WTC11 (cell line): Measurements from ENCODE around the gene PLIN5. TPM values are rescaled to one million over a fixed set of nuclear protein-coding genes. Genes with fewer than 3 reads are reported as not detected.

ENCODE experiments used
- ATAC-seq: fragments of 200-7000 bp; cut with Tn5 transposase; 2 replicates; pipeline ENCODE4 v1.10.0; 2021; ENCODE audit warnings: mild to moderate bottlenecking, moderate library complexity
- CTCF ChIA-PET: fragments of 300-600 bp; sonication (Branson Sonifier 250); formaldehyde crosslinking; loops from one replicate; lab custom pipeline; 2021; ENCODE audit warnings: antibody characterized with exemption; lab: Charles Lee
- POLR2A ChIA-PET: fragments of 350-600 bp; sonication (Branson Sonifier 250); formaldehyde crosslinking; loops from one replicate; lab custom pipeline; 2021; ENCODE audit warnings: antibody characterized with exemption; lab: Charles Lee
- DNase-seq: peaks from one replicate; pipeline ENCODE4 v3.0.0; 2021; ENCODE audit warnings: low spot score
- H3K27ac Mint-ChIP-seq: 2 replicates; pipeline ENCODE4 v1.8.0; 2021; ENCODE audit warnings: mixed read lengths
- H3K27me3 Mint-ChIP-seq: 2 replicates; pipeline ENCODE4 v1.8.0; 2021; ENCODE audit warnings: low read depth, mild to moderate bottlenecking, moderate library complexity, mixed read lengths
- H3K36me3 Mint-ChIP-seq: 2 replicates; pipeline ENCODE4 v1.8.0; 2021; ENCODE audit warnings: mixed read lengths
- H3K4me1 Mint-ChIP-seq: 2 replicates; pipeline ENCODE4 v1.8.0; 2022; ENCODE audit warnings: mixed read lengths
- H3K4me3 Mint-ChIP-seq: 2 replicates; pipeline ENCODE4 v1.8.0; 2021; ENCODE audit warnings: mild to moderate bottlenecking, moderate library complexity, mixed read lengths
- H3K9me3 Mint-ChIP-seq: 2 replicates; pipeline ENCODE4 v1.8.0; 2021; ENCODE audit warnings: mixed read lengths
- ATF1 ChIP-seq: sonication (generic); formaldehyde crosslinking; IDR thresholded peaks from 2 replicates; pipeline ENCODE4 v1.8.1; 2023; ENCODE audit warnings: mild to moderate bottlenecking, moderate library complexity, missing genetic modification reagents
- ERG ChIP-seq: fragments of 250-450 bp; sonication (Bioruptor Pico); IDR thresholded peaks from 2 replicates; pipeline ENCODE4 v1.8.0; 2021; ENCODE audit warnings: mild to moderate bottlenecking
- FOXJ3 ChIP-seq: sonication (generic); formaldehyde crosslinking; IDR thresholded peaks from 2 replicates; pipeline ENCODE4 v1.9.0; 2021; ENCODE audit warnings: missing genetic modification reagents, mild to moderate bottlenecking, borderline replicate concordance
- GABPB1 ChIP-seq: sonication (generic); formaldehyde crosslinking; IDR thresholded peaks from 2 replicates; pipeline ENCODE4 v1.8.1; 2023; ENCODE audit warnings: mild to moderate bottlenecking, missing genetic modification reagents
- NR1H2 ChIP-seq: sonication (generic); formaldehyde crosslinking; IDR thresholded peaks from 2 replicates; pipeline ENCODE4 v1.9.0; 2021; ENCODE audit warnings: mild to moderate bottlenecking, moderate library complexity, missing genetic modification reagents
- RELA ChIP-seq: sonication (generic); formaldehyde crosslinking; IDR thresholded peaks from 2 replicates; pipeline ENCODE4 v1.8.1; 2022; ENCODE audit warnings: missing genetic modification reagents, mild to moderate bottlenecking, borderline replicate concordance
- RORB ChIP-seq: fragments of 250-450 bp; sonication (Bioruptor Pico); IDR thresholded peaks from 2 replicates; pipeline ENCODE4 v1.9.0; 2021; ENCODE audit warnings: mild to moderate bottlenecking
- TEAD1 ChIP-seq: sonication (generic); formaldehyde crosslinking; IDR thresholded peaks from 2 replicates; pipeline ENCODE4 v1.8.0; 2022; ENCODE audit warnings: mild to moderate bottlenecking, missing genetic modification reagents
- USF1 ChIP-seq: sonication (generic); formaldehyde crosslinking; IDR thresholded peaks from 2 replicates; pipeline ENCODE4 v1.8.0; 2022; ENCODE audit warnings: mild to moderate bottlenecking, missing genetic modification reagents
- ZBTB21 ChIP-seq: sonication (generic); formaldehyde crosslinking; IDR thresholded peaks from 2 replicates; pipeline ENCODE4 v1.8.1; 2023; ENCODE audit warnings: mild to moderate bottlenecking, missing genetic modification reagents, borderline replicate concordance
- ZNF219 ChIP-seq: sonication (generic); formaldehyde crosslinking; IDR thresholded peaks from 2 replicates; pipeline ENCODE4 v1.8.0; 2023; ENCODE audit warnings: missing genetic modification reagents, mild to moderate bottlenecking, borderline replicate concordance
- ZNF281 ChIP-seq: sonication (generic); formaldehyde crosslinking; IDR thresholded peaks from 2 replicates; pipeline ENCODE4 v1.8.0; 2023; ENCODE audit warnings: mild to moderate bottlenecking, missing genetic modification reagents
- ZNF396 ChIP-seq: fragments of 250-450 bp; sonication (Bioruptor Pico); IDR thresholded peaks from 2 replicates; pipeline ENCODE4 v1.8.0; 2021; ENCODE audit warnings: mild to moderate bottlenecking, moderate library complexity, borderline replicate concordance
- ZNF416 ChIP-seq: fragments of 250-450 bp; sonication (Bioruptor Pico); IDR thresholded peaks from 2 replicates; pipeline ENCODE4 v1.9.0; 2021; ENCODE audit warnings: mild to moderate bottlenecking, inconsistent platforms
- ZNF425 ChIP-seq: fragments of 250-450 bp; sonication (Bioruptor Pico); conservative IDR thresholded peaks from 2 replicates; pipeline ENCODE4 v1.9.0; 2021; ENCODE audit warnings: mild to moderate bottlenecking
- ZSCAN18 ChIP-seq: fragments of 250-450 bp; sonication (Bioruptor Pico); IDR thresholded peaks from 2 replicates; pipeline ENCODE4 v2.1.2; 2022; ENCODE audit warnings: mild to moderate bottlenecking, moderate library complexity
- total RNA-seq: library from RNA; stranded (reverse); gene quantifications from 3 replicates; pipeline ENCODE4 v1.2.3, GENCODE V29; 2021
- TF ChIP-seq, protein P1 (sequence below): fragments of 250-450 bp; sonication (Bioruptor Pico); IDR thresholded peaks from 2 replicates; pipeline ENCODE4 v1.9.0; 2021; ENCODE audit warnings: mild to moderate bottlenecking, borderline replicate concordance

PLIN5 gene
- total RNA-seq, 1 experiment from 2014 or later = 3.9 TPM

- TF ChIP-seq ZNF281 (CRISPR knock-in tag) = no peak
- TF ChIP-seq ATF1 (CRISPR knock-in tag) = no peak
- TF ChIP-seq ERG (CRISPR knock-in tag) = no peak
Measured at GRCh38 chr19:4533334-4533733, 1.7 kb downstream of the PLIN5 start (continued).

DNA sequence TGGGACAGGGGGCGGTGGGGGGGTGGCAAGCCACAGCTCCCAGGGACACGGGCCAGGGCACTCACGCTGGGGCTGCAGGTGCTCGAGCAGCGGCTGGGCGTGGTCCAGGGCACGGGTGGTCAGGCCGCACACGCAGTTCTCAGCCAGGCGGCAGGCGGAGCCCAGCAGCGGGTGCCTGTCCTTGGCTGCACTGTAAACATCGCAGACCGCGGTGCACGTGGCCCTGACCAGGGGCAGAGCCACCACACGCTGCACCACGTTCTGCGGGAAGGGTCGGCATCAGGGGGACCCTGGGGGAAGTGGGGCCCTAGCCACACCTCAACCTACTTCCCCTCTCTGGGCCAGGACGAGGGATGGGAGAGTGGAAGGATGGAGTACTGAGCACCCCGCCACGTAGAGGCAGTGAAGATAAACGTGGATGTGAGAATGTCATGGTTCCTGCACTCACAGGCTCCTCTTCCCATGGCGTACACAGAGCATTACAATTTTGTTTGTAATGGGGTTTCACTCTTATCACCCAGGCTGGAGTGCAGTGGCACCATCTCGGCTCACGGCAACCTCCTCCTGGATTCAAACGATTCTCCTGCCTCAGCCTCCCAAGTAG, 3.4 kb downstream of the PLIN5 start:
- TF ChIP-seq GABPB1 = peak; percentile 68
- TF ChIP-seq ZNF396 = no peak
- no peaks in the 10 kb centered on the region for H3K36me3 Mint-ChIP-seq
- H3K4me3 Mint-ChIP-seq = no peak overlapping the region
- no peaks in the 10 kb centered on the region for H3K4me1 Mint-ChIP-seq
- ATAC-seq = no peak
- no peaks in the 10 kb centered on the region for H3K9me3 Mint-ChIP-seq
- no peak for DNase-seq
- H3K27ac Mint-ChIP-seq = no peak overlapping the region
- CTCF ChIA-PET = interaction anchor here (11.1 kb wide), 1 partner anchor 7 kb away, joined by 285 read pairs; no protein-coding TSS in a partner anchor
- POLR2A ChIA-PET = no interaction called here
- H3K27me3 Mint-ChIP-seq = peaks cover 42% of the 10 kb centered on the region

GRCh38 chr19:4529924-4530522, 5.0 kb downstream of the PLIN5 start:
- CTCF ChIA-PET = interaction anchor here (1.7 kb wide), 1 partner anchor 37 kb away, joined by 12 read pairs; no protein-coding TSS in a partner anchor
- TF ChIP-seq ZBTB21 (CRISPR knock-in tag) (no peak), ERG (CRISPR knock-in tag) (no peak), USF1 (CRISPR knock-in tag) (no peak), ZNF425 (CRISPR knock-in tag) (no peak), ATF1 (CRISPR knock-in tag) (no peak), ZNF219 (CRISPR knock-in tag) (no peak), ZSCAN18 (CRISPR knock-in tag) (no peak), RELA (CRISPR knock-in tag) (no peak), FOXJ3 (CRISPR knock-in tag) (no peak), NR1H2 (CRISPR knock-in tag) (no peak), RORB (CRISPR knock-in tag) (no peak), ZNF416 (CRISPR knock-in tag) (no peak), TEAD1 (CRISPR knock-in tag) (no peak)
- TF ChIP-seq, protein P1, sequence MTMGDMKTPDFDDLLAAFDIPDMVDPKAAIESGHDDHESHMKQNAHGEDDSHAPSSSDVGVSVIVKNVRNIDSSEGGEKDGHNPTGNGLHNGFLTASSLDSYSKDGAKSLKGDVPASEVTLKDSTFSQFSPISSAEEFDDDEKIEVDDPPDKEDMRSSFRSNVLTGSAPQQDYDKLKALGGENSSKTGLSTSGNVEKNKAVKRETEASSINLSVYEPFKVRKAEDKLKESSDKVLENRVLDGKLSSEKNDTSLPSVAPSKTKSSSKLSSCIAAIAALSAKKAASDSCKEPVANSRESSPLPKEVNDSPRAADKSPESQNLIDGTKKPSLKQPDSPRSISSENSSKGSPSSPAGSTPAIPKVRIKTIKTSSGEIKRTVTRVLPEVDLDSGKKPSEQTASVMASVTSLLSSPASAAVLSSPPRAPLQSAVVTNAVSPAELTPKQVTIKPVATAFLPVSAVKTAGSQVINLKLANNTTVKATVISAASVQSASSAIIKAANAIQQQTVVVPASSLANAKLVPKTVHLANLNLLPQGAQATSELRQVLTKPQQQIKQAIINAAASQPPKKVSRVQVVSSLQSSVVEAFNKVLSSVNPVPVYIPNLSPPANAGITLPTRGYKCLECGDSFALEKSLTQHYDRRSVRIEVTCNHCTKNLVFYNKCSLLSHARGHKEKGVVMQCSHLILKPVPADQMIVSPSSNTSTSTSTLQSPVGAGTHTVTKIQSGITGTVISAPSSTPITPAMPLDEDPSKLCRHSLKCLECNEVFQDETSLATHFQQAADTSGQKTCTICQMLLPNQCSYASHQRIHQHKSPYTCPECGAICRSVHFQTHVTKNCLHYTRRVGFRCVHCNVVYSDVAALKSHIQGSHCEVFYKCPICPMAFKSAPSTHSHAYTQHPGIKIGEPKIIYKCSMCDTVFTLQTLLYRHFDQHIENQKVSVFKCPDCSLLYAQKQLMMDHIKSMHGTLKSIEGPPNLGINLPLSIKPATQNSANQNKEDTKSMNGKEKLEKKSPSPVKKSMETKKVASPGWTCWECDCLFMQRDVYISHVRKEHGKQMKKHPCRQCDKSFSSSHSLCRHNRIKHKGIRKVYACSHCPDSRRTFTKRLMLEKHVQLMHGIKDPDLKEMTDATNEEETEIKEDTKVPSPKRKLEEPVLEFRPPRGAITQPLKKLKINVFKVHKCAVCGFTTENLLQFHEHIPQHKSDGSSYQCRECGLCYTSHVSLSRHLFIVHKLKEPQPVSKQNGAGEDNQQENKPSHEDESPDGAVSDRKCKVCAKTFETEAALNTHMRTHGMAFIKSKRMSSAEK (CRISPR knock-in tag) = no peak

More at GRCh38 chr19:4529924-4530522, 5.0 kb downstream of the PLIN5 start:
- no peaks in the 10 kb centered on the region for H3K36me3 Mint-ChIP-seq
- DNase-seq (no peak), ATAC-seq (no peak)
- no peaks in the 10 kb centered on the region for H3K9me3 Mint-ChIP-seq
- POLR2A ChIA-PET = no interaction called here
- no peaks in the 10 kb centered on the region for H3K4me1 Mint-ChIP-seq
- H3K27me3 Mint-ChIP-seq = peaks cover 38% of the 10 kb centered on the region
- H3K4me3 Mint-ChIP-seq = no peak overlapping the region
- H3K27ac Mint-ChIP-seq = no peak overlapping the region
